ENCODE data around the gene UTP18.

The UTP18 gene

DNA sequence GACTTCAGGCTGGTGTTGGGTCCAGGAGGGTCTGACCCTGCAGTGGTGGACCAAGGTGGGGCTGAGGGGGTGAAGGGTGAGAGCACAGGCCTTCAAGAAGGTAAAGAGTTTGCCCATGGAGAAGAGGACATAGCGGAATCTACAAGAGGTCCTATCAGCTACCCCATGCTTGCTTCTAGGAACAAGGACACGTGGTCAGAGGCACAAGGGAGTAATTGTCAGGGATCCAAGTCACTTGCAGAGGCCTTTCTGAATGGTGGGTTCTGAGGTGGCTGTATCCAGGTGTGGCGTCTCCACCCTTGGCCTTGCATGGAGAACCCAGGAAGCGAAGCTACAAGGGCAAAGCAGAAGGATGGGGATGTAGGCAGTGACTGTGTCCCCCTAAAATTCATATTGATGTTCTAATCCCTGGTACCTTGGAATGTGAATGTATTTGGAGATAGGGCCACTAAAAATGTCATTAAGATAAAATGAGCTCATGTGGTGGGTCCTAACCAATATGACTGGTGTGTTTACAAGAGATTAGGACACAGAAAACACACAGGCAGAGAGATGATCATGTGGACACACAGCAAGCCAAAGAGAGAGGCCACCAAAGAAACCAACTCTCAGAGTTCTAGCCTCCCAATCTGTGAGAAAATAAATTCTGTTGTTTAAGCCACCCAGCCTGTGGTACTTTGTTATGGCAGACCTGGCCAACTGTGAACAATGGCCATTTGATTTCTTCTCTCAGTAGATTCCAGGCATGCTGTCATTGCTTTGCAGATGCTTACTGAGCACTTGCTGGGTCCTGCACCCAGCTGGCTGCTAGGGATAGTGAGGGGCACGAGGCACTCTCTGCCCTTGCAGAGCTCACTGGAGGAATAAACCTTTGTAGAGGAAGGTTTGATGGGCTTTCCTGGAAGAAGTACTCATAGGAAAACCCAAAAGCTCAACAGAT lies 75.8 kb downstream of the UTP18 start:
- H3K27ac ChIP-seq (ENCODE audit: low read depth, low read length), result no peak overlapping the region
- no peak overlapping the region for H3K4me3 ChIP-seq (ENCODE audit: low read depth, low read length)
- H3K36me3 ChIP-seq (ENCODE audit: control insufficient read depth, insufficient read depth, low read length), result no peaks in the 10 kb centered on the region
- no peaks in the 10 kb centered on the region for H3K4me1 ChIP-seq (ENCODE audit: control insufficient read depth, insufficient read depth, low read length)
- no peak overlapping the region for H3K9ac ChIP-seq (ENCODE audit: low read length)
- H3K27me3 ChIP-seq (ENCODE audit: control insufficient read depth, insufficient read depth, low read length), result no peaks in the 10 kb centered on the region
- peaks cover 6% of the 10 kb centered on the region for H3K9me3 ChIP-seq (ENCODE audit: control insufficient read depth, insufficient read depth, low read depth, low read length)

GRCh38 chr17:51341457-51341856 lies 81.1 kb downstream of the UTP18 start:
- Histone ChIP-seq H3K4me1 (ENCODE audit: control insufficient read depth, insufficient read depth, low read length) (no peaks in the 10 kb centered on the region), H3K27ac (ENCODE audit: low read depth, low read length) (no peak overlapping the region), H3K36me3 (ENCODE audit: control insufficient read depth, insufficient read depth, low read length) (no peaks in the 10 kb centered on the region), H3K9ac (ENCODE audit: low read length) (no peak overlapping the region), H3K27me3 (ENCODE audit: control insufficient read depth, insufficient read depth, low read length) (no peaks in the 10 kb centered on the region), H3K9me3 (ENCODE audit: control insufficient read depth, insufficient read depth, low read depth, low read length) (no peaks in the 10 kb centered on the region), H3K4me3 (ENCODE audit: low read depth, low read length) (no peak overlapping the region)

GRCh38 chr17:51342257-51342656 lies 81.9 kb downstream of the UTP18 start:
- H3K9me3 ChIP-seq (ENCODE audit: control insufficient read depth, insufficient read depth, low read depth, low read length), result no peaks in the 10 kb centered on the region
- H3K4me1 ChIP-seq (ENCODE audit: control insufficient read depth, insufficient read depth, low read length), result no peaks in the 10 kb centered on the region
- H3K27ac ChIP-seq (ENCODE audit: low read depth, low read length), result no peak overlapping the region
- no peak overlapping the region for H3K4me3 ChIP-seq (ENCODE audit: low read depth, low read length)
- no peaks in the 10 kb centered on the region for H3K36me3 ChIP-seq (ENCODE audit: control insufficient read depth, insufficient read depth, low read length)
- no peak overlapping the region for H3K9ac ChIP-seq (ENCODE audit: low read length)
- H3K27me3 ChIP-seq (ENCODE audit: control insufficient read depth, insufficient read depth, low read length), result no peaks in the 10 kb centered on the region

- H3K4me1 ChIP-seq (ENCODE audit: control insufficient read depth, insufficient read depth, low read length), result no peaks in the 10 kb centered on the region
- no peak overlapping the region for H3K9ac ChIP-seq (ENCODE audit: low read length)
- H3K27me3 ChIP-seq (ENCODE audit: control insufficient read depth, insufficient read depth, low read length), result no peaks in the 10 kb centered on the region
- no peaks in the 10 kb centered on the region for H3K36me3 ChIP-seq (ENCODE audit: control insufficient read depth, insufficient read depth, low read length)
- no peaks in the 10 kb centered on the region for H3K9me3 ChIP-seq (ENCODE audit: control insufficient read depth, insufficient read depth, low read depth, low read length)
- no peak overlapping the region for H3K4me3 ChIP-seq (ENCODE audit: low read depth, low read length)
- no peak overlapping the region for H3K27ac ChIP-seq (ENCODE audit: low read depth, low read length)
Observed at GRCh38 chr17:51344532-51344931, 84.2 kb downstream of the UTP18 start.

DNA sequence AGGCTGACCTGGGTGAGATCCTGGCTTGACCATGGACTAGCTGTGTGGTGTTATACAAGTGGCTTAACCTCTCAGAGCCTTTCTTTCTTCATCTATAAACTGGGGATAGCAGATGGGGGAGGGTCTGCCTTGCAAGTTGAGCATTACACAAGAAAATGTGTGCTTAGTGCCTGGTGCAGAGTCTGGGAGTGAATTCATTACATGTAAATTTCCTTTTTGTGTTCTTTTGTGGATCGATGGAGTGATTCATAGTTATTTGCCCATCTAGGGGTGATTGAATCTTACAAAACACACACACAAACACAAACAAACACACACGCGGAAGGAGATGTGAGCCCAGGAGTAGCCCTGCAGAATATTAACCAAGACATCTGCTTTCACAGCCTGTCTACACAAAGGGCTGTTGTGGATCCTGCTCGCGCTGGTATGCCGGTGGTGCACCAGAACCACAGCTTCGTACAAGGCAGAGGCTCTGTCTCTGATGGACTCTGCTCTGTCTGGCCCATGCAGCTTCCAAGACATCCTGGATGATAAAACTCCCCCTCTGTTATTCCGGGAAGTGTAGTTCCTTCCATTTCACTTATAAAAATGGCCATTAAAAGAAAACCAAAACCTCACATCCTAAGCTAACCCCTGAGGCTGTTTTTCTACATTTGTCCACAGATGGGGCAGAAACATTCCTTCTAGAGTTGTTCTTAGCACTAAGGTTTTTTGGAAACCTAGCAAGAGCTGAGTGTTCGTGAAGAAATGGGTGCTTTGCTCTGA lies 86.1 kb downstream of the UTP18 start:
- no peaks in the 10 kb centered on the region for H3K4me1 ChIP-seq (ENCODE audit: control insufficient read depth, insufficient read depth, low read length)
- no peak overlapping the region for H3K4me3 ChIP-seq (ENCODE audit: low read depth, low read length)
- no peaks in the 10 kb centered on the region for H3K27me3 ChIP-seq (ENCODE audit: control insufficient read depth, insufficient read depth, low read length)
- no peak overlapping the region for H3K27ac ChIP-seq (ENCODE audit: low read depth, low read length)
- H3K36me3 ChIP-seq (ENCODE audit: control insufficient read depth, insufficient read depth, low read length), result no peaks in the 10 kb centered on the region
- H3K9ac ChIP-seq (ENCODE audit: low read length), result no peak overlapping the region
- H3K9me3 ChIP-seq (ENCODE audit: control insufficient read depth, insufficient read depth, low read depth, low read length), result no peaks in the 10 kb centered on the region
